GM12872 (cell line): ENCODE data around the gene FRY.

ENCODE experiments used
- TF ChIP-seq, protein P1 (sequence below): IDR thresholded peaks from 3 replicates; pipeline ENCODE4 v1.5.1; 2011; ENCODE audit warnings: low read depth, mild to moderate bottlenecking, low read length, moderate library complexity; ENCODE audit not compliant: insufficient read depth

Gene FRY

DNA sequence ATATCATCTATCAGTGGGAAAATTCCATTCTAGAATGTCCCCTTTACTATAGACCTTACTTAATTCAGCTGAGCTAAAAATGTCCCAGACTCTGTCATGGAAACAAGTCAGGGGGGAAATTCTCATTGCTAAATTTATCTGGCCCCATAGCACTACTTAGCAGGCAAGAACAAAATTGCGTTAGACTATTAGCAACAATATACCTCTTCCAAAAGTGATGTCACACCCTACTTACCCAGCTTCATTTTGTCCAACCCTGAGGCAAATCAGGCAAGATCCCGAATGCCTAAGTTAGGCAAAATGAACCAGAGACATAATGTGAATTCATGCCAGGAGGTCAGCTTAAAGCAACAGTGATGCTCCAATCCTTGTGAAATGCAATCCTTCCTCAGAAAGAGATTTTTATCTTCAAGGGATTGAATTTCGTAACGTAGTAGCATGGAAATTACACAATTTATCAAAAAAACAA, 93.7 kb downstream of the FRY start:
- TF ChIP-seq, protein P1, sequence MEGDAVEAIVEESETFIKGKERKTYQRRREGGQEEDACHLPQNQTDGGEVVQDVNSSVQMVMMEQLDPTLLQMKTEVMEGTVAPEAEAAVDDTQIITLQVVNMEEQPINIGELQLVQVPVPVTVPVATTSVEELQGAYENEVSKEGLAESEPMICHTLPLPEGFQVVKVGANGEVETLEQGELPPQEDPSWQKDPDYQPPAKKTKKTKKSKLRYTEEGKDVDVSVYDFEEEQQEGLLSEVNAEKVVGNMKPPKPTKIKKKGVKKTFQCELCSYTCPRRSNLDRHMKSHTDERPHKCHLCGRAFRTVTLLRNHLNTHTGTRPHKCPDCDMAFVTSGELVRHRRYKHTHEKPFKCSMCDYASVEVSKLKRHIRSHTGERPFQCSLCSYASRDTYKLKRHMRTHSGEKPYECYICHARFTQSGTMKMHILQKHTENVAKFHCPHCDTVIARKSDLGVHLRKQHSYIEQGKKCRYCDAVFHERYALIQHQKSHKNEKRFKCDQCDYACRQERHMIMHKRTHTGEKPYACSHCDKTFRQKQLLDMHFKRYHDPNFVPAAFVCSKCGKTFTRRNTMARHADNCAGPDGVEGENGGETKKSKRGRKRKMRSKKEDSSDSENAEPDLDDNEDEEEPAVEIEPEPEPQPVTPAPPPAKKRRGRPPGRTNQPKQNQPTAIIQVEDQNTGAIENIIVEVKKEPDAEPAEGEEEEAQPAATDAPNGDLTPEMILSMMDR = no peak

DNA sequence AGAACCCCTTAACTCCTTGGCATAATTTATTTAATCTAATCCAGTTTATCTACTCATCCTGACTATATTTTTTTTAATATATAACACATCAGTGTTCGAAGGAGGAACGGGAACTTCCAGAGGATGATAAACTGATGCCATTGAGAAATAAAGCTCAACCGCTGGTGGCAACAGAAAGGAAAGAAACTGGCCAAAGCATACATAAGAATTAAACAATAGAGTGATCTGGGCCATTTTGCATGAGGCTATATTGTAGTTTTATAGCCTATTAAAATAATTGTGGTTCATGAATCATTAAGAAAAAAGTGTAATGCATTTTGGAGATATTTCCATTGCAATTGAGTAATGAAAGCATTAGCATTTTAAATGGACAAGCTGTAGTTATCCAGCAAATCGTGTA, 94.2 kb downstream of the FRY start:
- TF ChIP-seq, protein P1 = no peak

DNA sequence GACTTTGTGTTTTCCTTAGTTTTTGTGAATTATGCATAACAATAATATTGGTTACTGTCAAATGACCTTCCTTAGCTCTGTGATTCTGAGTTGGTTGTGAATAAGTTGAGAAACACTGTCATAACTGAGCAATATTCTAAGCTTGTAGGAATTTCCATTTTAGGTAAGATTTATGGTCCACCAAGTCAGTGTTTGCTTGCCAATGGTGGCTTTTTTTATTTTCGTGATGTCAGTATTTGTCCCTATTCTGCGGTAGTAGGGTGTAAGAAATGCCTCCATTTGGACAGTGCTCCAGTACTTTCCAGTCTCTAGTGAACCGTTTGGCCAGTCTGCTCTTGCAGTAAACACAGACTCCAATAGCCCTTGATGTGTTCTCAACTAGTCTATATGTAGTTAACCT, 94.7 kb downstream of the FRY start:
- TF ChIP-seq, protein P1 = no peak

DNA sequence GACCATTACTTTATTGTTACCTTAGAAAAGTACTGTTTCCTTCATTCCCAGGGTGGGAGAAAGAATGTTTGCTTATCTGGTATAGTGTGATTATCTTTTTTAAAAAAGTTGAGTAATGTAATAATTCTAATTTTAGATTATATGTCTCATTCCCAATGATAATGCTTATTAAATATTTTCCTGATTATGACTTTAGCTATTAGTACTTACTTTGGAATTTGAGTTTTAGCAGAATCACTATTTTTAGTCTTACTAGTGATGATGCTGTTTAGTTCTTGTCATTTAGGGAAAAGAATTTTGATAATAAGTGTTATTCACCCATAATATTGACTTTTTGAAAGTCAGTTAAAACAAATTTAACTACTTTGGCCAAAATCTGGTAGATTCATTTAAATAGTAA, 95.2 kb downstream of the FRY start:
- TF ChIP-seq, protein P1 = no peak

DNA sequence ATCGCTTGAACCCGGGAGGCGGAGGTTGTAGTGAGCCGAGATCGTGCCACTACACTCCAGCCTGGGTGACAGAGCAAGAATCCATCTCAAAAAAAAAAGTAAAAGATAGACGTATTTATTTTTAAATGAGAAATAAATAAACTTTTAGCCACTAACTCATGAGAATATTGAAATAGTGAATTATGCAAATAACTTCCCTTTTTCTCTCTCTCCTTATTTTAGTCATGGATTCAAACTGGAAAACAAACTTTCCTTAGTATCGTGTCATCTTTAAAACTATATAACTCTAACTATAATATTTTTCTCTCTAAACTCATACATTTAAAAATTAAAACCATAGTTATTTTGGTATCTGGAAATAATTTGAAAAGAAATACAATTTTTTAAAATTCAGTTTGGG, 96.1 kb downstream of the FRY start:
- TF ChIP-seq, protein P1 = no peak

DNA sequence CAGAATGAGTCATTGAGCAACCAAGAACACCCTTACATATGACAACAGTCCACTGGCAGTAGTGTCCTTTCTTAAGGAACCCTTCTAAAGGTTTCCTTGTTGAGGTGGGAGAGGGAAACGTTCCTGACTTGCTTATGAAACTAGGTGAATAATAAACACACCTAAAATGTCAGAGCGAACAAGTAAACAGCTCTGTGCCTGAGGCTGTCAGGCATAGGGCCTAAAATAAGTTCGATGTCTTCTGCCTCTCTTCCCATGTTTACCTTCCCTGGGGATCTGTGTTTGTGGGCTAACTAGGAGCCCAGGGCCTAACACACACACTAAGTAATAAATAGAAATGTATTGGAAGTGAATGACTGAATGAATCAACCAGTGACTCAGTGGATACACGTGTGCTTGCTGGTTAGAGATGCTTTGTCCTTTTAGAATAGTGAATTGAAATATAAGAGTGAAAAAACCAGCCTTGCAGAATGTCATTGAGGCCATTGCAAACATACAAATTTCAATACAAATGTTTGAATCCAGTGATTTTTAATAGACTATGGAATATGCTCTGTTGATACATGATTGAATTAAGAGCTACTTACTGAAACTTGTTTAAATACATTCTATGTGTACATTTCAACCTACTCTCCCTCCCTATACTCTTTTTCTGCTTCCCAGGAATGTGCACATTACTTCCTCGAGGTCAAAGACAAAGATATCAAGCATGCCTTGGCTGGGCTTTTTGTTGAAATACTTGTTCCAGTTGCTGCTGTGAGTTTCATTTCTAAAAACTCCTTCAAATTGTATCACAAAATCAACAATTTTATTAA, 102.9 kb downstream of the FRY start:
- TF ChIP-seq, protein P1 = no peak

DNA sequence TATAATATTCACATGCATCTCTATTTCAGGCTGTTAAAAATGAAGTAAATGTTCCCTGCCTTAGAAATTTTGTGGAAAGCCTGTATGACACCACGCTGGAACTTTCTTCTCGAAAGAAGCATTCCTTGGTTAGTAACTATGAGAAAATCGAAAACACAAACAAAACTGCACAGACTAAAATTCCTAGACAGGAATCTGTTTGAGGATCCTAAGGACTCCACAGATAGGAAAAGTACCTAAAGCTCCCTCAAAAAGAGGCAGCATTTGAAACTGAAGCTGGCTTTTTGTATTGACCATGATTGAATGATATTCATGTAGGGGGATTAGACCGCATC, 103.4 kb downstream of the FRY start:
- TF ChIP-seq, protein P1 = no peak
